T47D (cell line): ENCODE results near the gene MLIP.
A peak's percentile ranks its signal among the peaks of the same experiment; 100 is the strongest.

Source experiments
- DNase-seq, 2 experiments: peaks; one replicate each; pipeline versions ENCODE4 v3.0.0 to v3.0.0-alpha.2; 2011 to 2012; ENCODE audit warnings: low read depth in 1 of 2, low spot score in 1 of 2
- JUND ChIP-seq: IDR thresholded peaks from 2 replicates; pipeline ENCODE4 v1.6.1; 2012; ENCODE audit warnings: low read depth
- in situ Hi-C: cut with HindIII; loops from 2 replicates; pipeline ENCODE4 v1.10.0; 2016; ENCODE audit warnings: low sequenced_read_pairs, low pct_unique_long_range_greater_than_20kb

Gene MLIP

GRCh38 chr6:54133186-54133585 is 21.9 kb downstream of the MLIP start:
- no peak for DNase-seq
- TF ChIP-seq JUND, result no peak
- in situ Hi-C loops, result no loop called here

DNA sequence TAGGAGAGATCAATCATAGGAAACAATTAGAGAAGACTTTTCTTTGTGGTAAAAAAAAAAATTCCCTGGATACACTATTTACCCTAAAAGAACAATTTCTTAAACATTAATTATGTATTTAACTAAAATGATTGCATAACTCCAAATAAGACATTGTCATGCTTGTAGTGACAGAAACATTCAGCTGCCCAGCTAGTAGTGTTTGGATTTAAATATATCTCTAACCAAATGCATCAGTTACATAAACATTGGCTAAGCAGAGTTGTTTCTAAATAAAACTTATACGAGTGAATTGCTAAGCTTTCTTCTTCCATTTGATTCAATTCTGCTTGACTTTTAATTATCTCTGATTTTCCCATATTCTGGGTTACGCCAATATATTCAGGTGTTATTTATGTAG is 23.7 kb downstream of the MLIP start:
- TF ChIP-seq JUND, result no peak
- in situ Hi-C loops, result no loop called here
- DNase-seq, result no peak

DNA sequence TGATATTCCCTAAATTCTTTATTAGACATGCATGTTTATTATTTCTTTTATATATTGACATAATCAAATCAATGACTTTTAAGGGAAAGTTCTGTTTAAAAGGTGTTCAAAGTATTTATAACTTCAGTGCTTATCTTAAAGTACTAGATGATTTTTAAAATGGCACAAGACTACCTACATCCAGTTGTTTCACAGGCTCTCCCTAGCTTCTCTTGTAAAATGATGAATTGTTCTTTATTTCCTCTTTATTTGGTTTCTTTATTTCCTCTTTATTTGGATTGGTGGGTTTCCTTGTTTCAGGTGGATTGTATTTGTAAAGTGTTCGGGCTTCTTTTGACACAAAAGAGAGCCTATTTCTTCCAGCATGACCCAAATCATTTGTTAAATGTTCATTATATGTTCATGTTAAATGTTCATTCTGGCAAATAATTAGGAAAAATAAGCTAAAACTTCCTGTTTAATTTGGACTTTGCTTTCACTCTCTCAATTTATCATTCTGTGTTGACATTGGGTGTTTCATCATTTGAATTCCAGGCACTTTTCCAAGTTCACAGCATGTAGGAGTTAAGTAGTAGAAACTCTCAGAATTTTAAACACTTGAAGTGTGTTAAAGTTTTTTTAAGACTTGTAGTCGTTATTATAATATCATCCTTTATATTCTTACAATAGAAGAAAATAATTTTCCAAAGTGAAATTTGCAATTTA is 24.6 kb downstream of the MLIP start:
- peak in 1 of 2 experiments; percentile 13 for DNase-seq
- in situ Hi-C loops, result no loop called here
- no peak for TF ChIP-seq JUND

DNA sequence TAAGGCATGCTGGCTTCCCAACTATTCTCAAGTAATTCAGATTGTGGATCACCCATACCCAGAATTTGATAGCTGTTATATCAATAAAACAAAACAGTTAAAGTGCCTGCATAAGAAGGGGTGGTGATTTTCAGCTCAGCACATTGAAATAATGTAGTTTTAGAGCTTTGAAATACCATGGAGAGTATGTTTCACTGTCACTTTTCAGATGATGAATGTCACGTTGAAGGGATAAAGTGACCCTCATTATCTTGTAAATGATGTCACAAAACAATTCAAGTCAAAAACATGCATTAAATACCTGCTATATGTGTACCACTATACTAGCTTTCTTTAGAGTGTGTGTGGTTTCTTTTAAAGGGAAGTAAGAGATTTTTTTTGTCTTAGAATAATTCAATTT is 27.6 kb downstream of the MLIP start:
- in situ Hi-C loops, result no loop called here
- DNase-seq, result no peak
- no peak for TF ChIP-seq JUND

DNA sequence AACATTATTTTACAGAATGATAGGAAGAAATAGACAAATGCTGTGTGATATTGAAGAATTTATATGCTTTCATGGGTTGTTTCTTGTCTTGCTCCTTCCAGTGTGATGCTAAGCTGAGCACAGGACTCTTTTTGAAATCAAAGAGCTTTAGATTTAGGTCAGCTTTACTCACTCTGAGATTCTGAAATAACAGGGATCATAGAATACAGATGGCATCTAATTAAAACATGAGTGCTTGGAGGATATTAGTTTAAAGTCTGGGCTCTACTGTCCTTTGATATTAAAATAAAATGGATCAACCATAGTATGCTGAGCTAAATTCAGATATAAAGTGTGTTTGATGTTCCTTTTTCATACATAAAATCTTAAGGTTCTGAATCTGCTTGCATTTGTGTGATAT is 29.6 kb downstream of the MLIP start:
- no peak for TF ChIP-seq JUND
- no peak for DNase-seq
- in situ Hi-C loops, result no loop called here

- no peak for TF ChIP-seq JUND
- DNase-seq, result no peak
- in situ Hi-C loops, result no loop called here
These were observed 31.8 kb downstream of the MLIP start for GRCh38 chr6:54142889-54143519.

- no peak for TF ChIP-seq JUND
- DNase-seq, result no peak
- in situ Hi-C loops, result no loop called here
These were observed 40.6 kb downstream of the MLIP start for GRCh38 chr6:54151861-54152260.

DNA sequence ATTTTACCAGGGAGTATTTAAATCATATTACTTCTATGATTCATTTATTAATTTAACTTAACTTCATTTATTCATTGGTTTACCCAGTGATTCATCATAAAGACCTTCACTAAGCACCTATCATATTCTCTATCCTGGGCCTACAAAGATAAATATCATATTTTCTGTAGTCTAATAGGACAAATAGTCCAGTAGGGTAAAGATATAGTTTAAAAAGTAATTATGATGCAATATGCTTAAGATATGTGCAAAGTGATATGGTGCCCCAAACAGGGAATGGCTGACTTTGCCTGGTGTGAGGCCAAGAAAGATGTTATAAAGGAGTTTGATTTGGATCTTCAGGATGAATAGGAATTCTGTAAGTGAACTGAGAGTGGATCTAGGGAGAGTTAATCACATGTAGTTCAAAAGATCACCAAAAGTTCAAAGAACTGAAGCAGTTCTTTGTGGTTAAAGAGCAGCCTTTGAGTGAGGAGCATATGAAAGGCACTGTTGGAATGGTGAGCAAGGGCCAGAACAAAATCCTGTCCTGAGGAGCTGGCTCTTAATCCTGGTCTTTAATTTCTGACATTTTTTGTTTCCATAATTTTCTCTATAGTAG is 45.5 kb downstream of the MLIP start:
- no peak for TF ChIP-seq JUND
- no peak for DNase-seq
- in situ Hi-C loops, result no loop called here

DNA sequence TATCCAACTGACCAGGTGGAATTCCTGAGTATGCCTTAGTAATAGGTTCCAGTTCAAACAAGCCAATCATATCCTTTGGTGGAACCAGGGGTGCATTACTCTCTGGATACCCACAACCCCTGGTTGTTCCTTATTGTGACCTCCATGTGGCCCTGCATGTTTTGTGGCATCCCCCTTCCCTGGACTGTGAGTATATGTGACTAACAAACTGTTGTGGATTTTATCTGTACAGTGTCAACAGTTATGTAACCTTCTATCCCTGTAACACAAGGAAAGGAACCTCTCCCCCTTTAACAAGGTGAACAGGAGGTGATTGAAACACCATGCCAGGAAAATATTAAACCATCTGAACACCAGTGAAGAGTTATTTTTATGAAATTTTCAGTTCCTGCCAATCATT is 46.2 kb downstream of the MLIP start:
- TF ChIP-seq JUND, result no peak
- no peak for DNase-seq
- in situ Hi-C loops, result no loop called here

DNA sequence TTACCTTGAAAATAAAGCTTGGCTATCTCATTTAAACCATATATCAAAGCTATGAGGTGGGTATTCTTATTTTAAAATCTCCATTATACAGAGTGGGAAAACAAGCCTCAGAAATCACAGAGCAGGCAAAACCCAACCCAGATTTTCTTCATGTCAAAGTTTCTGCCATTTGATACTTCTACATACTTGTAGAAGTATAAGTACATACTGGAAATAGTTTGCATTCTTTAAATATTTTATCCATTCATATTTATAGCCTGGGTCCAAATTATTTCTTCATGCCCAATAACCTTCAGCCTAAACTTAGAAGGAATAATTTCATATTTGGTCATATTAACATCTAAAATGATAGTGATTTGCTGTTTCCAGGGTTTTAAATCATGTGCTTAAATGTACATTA is 61.8 kb downstream of the MLIP start:
- peak in 1 of 2 experiments; percentile 3 for DNase-seq
- in situ Hi-C loops, result no loop called here
- TF ChIP-seq JUND, result no peak

DNA sequence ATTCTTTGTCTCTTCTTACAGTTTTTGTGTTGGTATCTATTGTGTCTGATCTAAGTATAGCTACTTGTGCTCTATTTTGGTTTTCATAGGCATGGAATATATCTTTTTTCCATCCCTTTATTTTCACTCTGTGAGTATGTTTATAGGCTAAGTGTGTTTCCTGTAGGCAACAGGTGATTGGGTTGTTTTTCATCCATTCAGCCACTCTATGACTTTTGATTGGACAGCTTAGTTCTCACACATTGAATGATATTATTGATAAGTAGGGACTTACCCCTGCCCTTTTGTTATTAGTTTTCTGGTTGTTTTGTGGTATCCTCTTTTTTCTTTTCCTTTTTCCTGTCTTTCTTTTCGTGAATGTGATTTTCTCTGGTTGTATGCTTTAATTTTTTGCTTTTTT is 67.9 kb downstream of the MLIP start:
- no peak for DNase-seq
- TF ChIP-seq JUND, result no peak
- in situ Hi-C loops, result no loop called here

DNA sequence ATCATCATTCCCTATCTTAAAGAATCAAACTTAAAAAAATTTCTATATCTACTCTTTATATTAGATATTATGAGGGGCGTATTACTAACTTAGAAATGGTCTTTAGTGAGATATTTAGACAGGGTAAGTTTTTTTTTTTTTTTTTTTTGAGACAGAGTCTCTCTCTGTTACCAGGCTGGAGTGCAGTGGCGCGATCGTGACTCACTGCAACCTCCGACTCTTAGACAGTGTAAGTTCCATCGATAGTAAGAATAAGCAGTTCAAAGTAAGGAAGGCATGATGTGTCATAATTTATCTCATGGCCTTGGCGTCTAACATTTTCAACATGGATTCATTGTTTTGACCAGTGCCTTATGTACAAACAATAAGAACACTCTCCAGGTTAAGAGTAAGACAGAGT is 72.4 kb downstream of the MLIP start:
- no peak for DNase-seq
- TF ChIP-seq JUND, result no peak
- in situ Hi-C loops, result no loop called here

DNA sequence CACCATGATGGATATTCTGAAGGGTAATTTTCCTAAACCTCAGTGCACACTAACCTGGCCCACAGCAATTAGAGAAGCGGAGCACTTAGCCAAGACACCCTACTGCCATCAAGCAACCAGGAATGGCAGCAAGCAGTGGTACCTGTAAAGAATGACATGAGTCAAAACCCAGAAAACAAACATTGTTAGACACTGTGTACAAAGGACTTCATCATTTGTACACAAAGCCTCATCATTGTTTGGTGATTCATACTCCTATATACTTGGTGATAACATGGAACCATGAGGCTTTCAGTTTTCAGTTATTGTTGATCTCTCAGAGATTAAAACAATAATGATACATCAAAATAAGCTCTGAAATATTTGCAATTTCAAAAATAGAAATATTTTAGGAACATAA is 74.6 kb downstream of the MLIP start:
- in situ Hi-C loops, result no loop called here
- no peak for DNase-seq
- TF ChIP-seq JUND, result no peak
